Glutamatergic neuron (in vitro differentiated cells): ENCODE measurements around the gene PLA2G6. TPM values are rescaled to one million over a fixed set of nuclear protein-coding genes. Genes with fewer than 3 reads are reported as not detected.

Experiments used
- DNase-seq: peaks from one replicate; pipeline ENCODE4 v3.0.0; 2022
- H3K27ac Mint-ChIP-seq: one replicate; pipeline ENCODE4 v1.8.0; 2020; ENCODE audit warnings: mild to moderate bottlenecking, mixed read lengths, inconsistent platforms; ENCODE audit not compliant: unreplicated experiment
- H3K27me3 Mint-ChIP-seq: one replicate; pipeline ENCODE4 v1.8.0; 2020; ENCODE audit warnings: mild to moderate bottlenecking, moderate library complexity, mixed read lengths, inconsistent platforms; ENCODE audit not compliant: unreplicated experiment
- H3K36me3 Mint-ChIP-seq: one replicate; pipeline ENCODE4 v1.8.0; 2020; ENCODE audit warnings: mild to moderate bottlenecking, mixed read lengths, inconsistent platforms; ENCODE audit not compliant: unreplicated experiment
- H3K4me1 Mint-ChIP-seq: one replicate; pipeline ENCODE4 v1.8.0; 2020; ENCODE audit warnings: mild to moderate bottlenecking, low read depth, mixed read lengths, inconsistent platforms; ENCODE audit not compliant: unreplicated experiment
- H3K4me3 Mint-ChIP-seq: one replicate; pipeline ENCODE4 v1.8.0; 2020; ENCODE audit warnings: mild to moderate bottlenecking, mixed read lengths, inconsistent platforms; ENCODE audit not compliant: unreplicated experiment
- H3K9me3 Mint-ChIP-seq: one replicate; pipeline ENCODE4 v1.8.0; 2020; ENCODE audit warnings: mild to moderate bottlenecking, moderate library complexity, mixed read lengths, inconsistent platforms; ENCODE audit not compliant: unreplicated experiment
- CTCF ChIP-seq: fragments of 200-600 bp; sonication (generic); IDR thresholded peaks from one replicate; pipeline ENCODE4 v1.5.0; 2021; ENCODE audit not compliant: partially characterized antibody, unreplicated experiment
- total RNA-seq: library from RNA; stranded (reverse); fragmentation: NEBNext Ultra II Directional; extraction: Animal tissue kit (Norgen Biotek cat#: 25700); gene quantifications from one replicate; pipeline ENCODE4 v1.2.1, GENCODE V29; 2021; ENCODE audit not compliant: unreplicated experiment

Gene PLA2G6
- total RNA-seq, 1 donor from 2014 or later: 42.2 TPM

GRCh38 chr22:38097557-38098409, 83.8 kb downstream of the PLA2G6 start:
- peak overlapping the region; percentile 94 for H3K4me3 Mint-ChIP-seq
- peak; percentile 87 for DNase-seq
- peak overlapping the region; percentile 97 for H3K27ac Mint-ChIP-seq

GRCh38 chr22:38097058-38097457, 84.6 kb downstream of the PLA2G6 start:
- H3K36me3 Mint-ChIP-seq: peaks cover 5% of the 10 kb centered on the region
- DNase-seq: peak; percentile 62
- H3K4me1 Mint-ChIP-seq: peaks cover 26% of the 10 kb centered on the region
- H3K27me3 Mint-ChIP-seq: peaks cover 22% of the 10 kb centered on the region
- peak overlapping the region; percentile 94 for H3K4me3 Mint-ChIP-seq
- H3K27ac Mint-ChIP-seq: peak overlapping the region; percentile 97
- peaks cover 8% of the 10 kb centered on the region for H3K9me3 Mint-ChIP-seq
- TF ChIP-seq CTCF: no peak

More at GRCh38 chr22:38097557-38098409, 83.8 kb downstream of the PLA2G6 start:
- peak; percentile 90 for TF ChIP-seq CTCF
- H3K36me3 Mint-ChIP-seq: peaks cover 5% of the 10 kb centered on the region
- H3K27me3 Mint-ChIP-seq: peaks cover 20% of the 10 kb centered on the region
- peaks cover 23% of the 10 kb centered on the region for H3K4me1 Mint-ChIP-seq
- H3K9me3 Mint-ChIP-seq: peaks cover 8% of the 10 kb centered on the region

GRCh38 chr22:38089474-38089851, 92.2 kb downstream of the PLA2G6 start:
- no peak overlapping the region for H3K4me3 Mint-ChIP-seq
- H3K9me3 Mint-ChIP-seq: peaks cover 18% of the 10 kb centered on the region

GRCh38 chr22:38088629-38089473, 92.8 kb downstream of the PLA2G6 start:
- H3K27ac Mint-ChIP-seq: no peak overlapping the region
- peaks cover 11% of the 10 kb centered on the region for H3K27me3 Mint-ChIP-seq
- no peak overlapping the region for H3K4me3 Mint-ChIP-seq
- DNase-seq: peak; percentile 38
- no peak for TF ChIP-seq CTCF
- peaks cover 18% of the 10 kb centered on the region for H3K9me3 Mint-ChIP-seq
- H3K4me1 Mint-ChIP-seq: peaks cover 22% of the 10 kb centered on the region
- no peaks in the 10 kb centered on the region for H3K36me3 Mint-ChIP-seq

More at GRCh38 chr22:38089474-38089851, 92.2 kb downstream of the PLA2G6 start:
- peaks cover 25% of the 10 kb centered on the region for H3K4me1 Mint-ChIP-seq
- H3K27me3 Mint-ChIP-seq: peaks cover 15% of the 10 kb centered on the region
- H3K36me3 Mint-ChIP-seq: no peaks in the 10 kb centered on the region
- peak; percentile 15 for DNase-seq
- H3K27ac Mint-ChIP-seq: no peak overlapping the region
- no peak for TF ChIP-seq CTCF
